NB4 (cell line): ENCODE data around the gene SMAD7.

ENCODE experiments used
- DNase-seq: peaks from one replicate; pipeline ENCODE4 v3.0.0; 2010; ENCODE audit warnings: low read depth
- H3K4me3 ChIP-seq: one replicate; pipeline ENCODE4 v1.5.1; 2011; ENCODE audit warnings: mild to moderate bottlenecking, low read depth, low read length, moderate library complexity
- MAX ChIP-seq: IDR thresholded peaks from 2 replicates; pipeline ENCODE4 v1.6.1; 2011; ENCODE audit warnings: low read depth, low read length
- MYC ChIP-seq: IDR thresholded peaks from 2 replicates; pipeline ENCODE4 v1.6.1; 2011; ENCODE audit warnings: low read depth, low read length
- POLR2A ChIP-seq: IDR thresholded peaks from 2 replicates; pipeline ENCODE4 v1.6.1; 2011; ENCODE audit warnings: mild to moderate bottlenecking; ENCODE audit not compliant: insufficient read length; ENCODE audit errors: extremely low read depth
- TF ChIP-seq, protein P1 (sequence below): IDR thresholded peaks from one replicate; pipeline ENCODE4 v1.5.1; 2012; ENCODE audit warnings: low read depth, low read length

SMAD7 gene

GRCh38 chr18:48991676-48992075 lies 40.9 kb upstream of the SMAD7 start:
- TF ChIP-seq MAX = no peak
- TF ChIP-seq, protein P1, sequence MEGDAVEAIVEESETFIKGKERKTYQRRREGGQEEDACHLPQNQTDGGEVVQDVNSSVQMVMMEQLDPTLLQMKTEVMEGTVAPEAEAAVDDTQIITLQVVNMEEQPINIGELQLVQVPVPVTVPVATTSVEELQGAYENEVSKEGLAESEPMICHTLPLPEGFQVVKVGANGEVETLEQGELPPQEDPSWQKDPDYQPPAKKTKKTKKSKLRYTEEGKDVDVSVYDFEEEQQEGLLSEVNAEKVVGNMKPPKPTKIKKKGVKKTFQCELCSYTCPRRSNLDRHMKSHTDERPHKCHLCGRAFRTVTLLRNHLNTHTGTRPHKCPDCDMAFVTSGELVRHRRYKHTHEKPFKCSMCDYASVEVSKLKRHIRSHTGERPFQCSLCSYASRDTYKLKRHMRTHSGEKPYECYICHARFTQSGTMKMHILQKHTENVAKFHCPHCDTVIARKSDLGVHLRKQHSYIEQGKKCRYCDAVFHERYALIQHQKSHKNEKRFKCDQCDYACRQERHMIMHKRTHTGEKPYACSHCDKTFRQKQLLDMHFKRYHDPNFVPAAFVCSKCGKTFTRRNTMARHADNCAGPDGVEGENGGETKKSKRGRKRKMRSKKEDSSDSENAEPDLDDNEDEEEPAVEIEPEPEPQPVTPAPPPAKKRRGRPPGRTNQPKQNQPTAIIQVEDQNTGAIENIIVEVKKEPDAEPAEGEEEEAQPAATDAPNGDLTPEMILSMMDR = no peak
- no peak for TF ChIP-seq POLR2A
- TF ChIP-seq MYC = no peak
- DNase-seq = no peak
- H3K4me3 ChIP-seq = no peak overlapping the region

- no peak for DNase-seq
- TF ChIP-seq MAX (no peak), POLR2A (no peak)
Observed at GRCh38 chr18:48991319-48991660, 40.5 kb upstream of the SMAD7 start.

DNA sequence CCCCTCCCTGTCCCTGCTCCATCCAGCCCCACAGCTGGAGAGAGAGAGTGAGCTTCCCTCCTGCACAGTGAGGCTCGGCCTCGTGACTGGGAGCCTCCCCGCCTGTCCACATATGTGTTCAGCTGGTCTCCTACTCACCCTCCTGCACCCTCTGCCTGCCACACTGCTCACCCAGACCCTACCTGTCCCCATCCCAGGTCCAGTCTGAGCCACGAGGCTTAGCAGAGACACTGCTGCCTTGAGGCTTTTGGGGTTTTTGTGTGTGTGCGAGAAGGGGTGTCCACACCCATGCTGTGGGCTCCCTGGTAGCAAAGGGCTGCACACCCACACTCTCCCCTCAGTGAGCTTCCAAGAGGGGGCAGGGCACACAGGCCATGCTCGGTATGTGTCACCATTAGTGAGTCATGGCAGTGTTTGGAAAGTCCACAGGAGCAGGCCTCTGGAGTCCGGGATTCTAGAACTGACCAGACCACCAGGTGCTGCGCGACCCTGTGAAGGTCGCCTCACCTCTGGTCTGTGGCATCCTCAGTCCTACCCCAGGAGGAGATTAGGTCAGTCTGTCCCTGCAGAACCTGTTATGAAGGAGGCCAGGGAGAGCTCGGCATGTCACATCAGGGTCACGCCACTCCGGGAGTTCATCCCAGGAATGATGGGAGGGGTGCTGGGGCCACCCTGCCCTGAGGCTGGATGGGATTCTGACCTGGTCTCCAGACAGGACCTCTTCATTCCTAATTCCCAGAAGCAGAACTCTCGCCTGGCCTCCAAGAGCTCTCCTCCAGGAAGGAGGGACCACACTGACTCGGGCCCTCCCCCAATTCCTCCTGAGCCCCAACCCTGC lies 39.9 kb upstream of the SMAD7 start:
- TF ChIP-seq MYC (no peak), MAX (no peak), POLR2A (no peak)
- TF ChIP-seq, protein P1 = no peak
- H3K4me3 ChIP-seq = no peak overlapping the region
- DNase-seq = no peak

More at GRCh38 chr18:48991319-48991660, 40.5 kb upstream of the SMAD7 start:
- no peak overlapping the region for H3K4me3 ChIP-seq

GRCh38 chr18:48989304-48990303 lies 38.8 kb upstream of the SMAD7 start:
- no peak overlapping the region for H3K4me3 ChIP-seq
- TF ChIP-seq, protein P1 = no peak
- TF ChIP-seq MYC (no peak), MAX (no peak)
- no peak for DNase-seq

- no peak overlapping the region for H3K4me3 ChIP-seq
- no peak for DNase-seq
- TF ChIP-seq POLR2A (no peak), MYC (no peak), MAX (no peak)
- TF ChIP-seq, protein P1 = no peak
Observed at GRCh38 chr18:48988508-48989303, 37.9 kb upstream of the SMAD7 start.
